HEK293 (cell line): Measurements from ENCODE around the gene ZNF33B.

ENCODE experiments used
- CTCF ChIA-PET: fragments of 350-600 bp; formaldehyde crosslinking; extraction: SDS; loops from one replicate; lab custom pipeline; 2021; ENCODE audit warnings: antibody characterized with exemption; lab: Yijun Ruan, JAX
- POLR2A ChIA-PET: fragments of 300-600 bp; formaldehyde crosslinking; extraction: SDS; loops from one replicate; lab custom pipeline; 2020; ENCODE audit warnings: antibody characterized with exemption, inconsistent platforms; lab: Yijun Ruan, JAX
- H3K27ac ChIP-seq: fragments of 200-500 bp; sonication (Bioruptor generic); 2 replicates; pipeline ENCODE4 v1.5.1; 2014; ENCODE audit warnings: low read depth, low read length, control low read depth, inconsistent platforms; ENCODE audit errors: extremely low read depth
- H3K36me3 ChIP-seq, 2 experiments: fragments of 200-500 bp in 1 of 2; sonication (Bioruptor generic) in 1 of 2; 1 replicate in 1 of 2; 2 replicates in 1 of 2; pipeline ENCODE4 v1.5.1; 2014 to 2017; ENCODE audit warnings: inconsistent platforms in 2 of 2, low read length in 2 of 2; ENCODE audit not compliant: control insufficient read depth in 2 of 2, insufficient read depth in 1 of 2
- H3K4me1 ChIP-seq: fragments of 200-500 bp; sonication (Bioruptor generic); 2 replicates; pipeline ENCODE4 v1.5.1; 2014; ENCODE audit warnings: mild to moderate bottlenecking, low read length, inconsistent platforms; ENCODE audit not compliant: control insufficient read depth, insufficient read depth
- H3K4me3 ChIP-seq: 2 replicates; pipeline ENCODE4 v1.5.1; 2011; ENCODE audit warnings: low read depth, mild to moderate bottlenecking, control low read depth, low read length, moderate library complexity
- H3K9me3 ChIP-seq: fragments of 200-500 bp; sonication (Bioruptor generic); 2 replicates; pipeline ENCODE4 v1.5.1; 2014; ENCODE audit warnings: low read depth, low read length, inconsistent platforms; ENCODE audit not compliant: control insufficient read depth, insufficient read depth
- BCL11B ChIP-seq: fragments of 450-650 bp; formaldehyde crosslinking; IDR thresholded peaks from 2 replicates; pipeline ENCODE4 v1.5.1; 2016; ENCODE audit warnings: low read depth, missing biosample characterization, missing genetic modification characterization
- SP3 ChIP-seq: fragments of 450-650 bp; formaldehyde crosslinking; IDR thresholded peaks from 2 replicates; pipeline ENCODE4 v1.5.1; 2016; ENCODE audit warnings: missing biosample characterization, missing genetic modification characterization
- ZFP37 ChIP-seq: fragments of 450-650 bp; formaldehyde crosslinking; IDR thresholded peaks from 2 replicates; pipeline ENCODE4 v1.5.1; 2016; ENCODE audit warnings: missing biosample characterization, missing genetic modification characterization
- ZNF121 ChIP-seq: fragments of 450-650 bp; formaldehyde crosslinking; IDR thresholded peaks from 2 replicates; pipeline ENCODE4 v1.5.1; 2016; ENCODE audit warnings: missing biosample characterization, missing genetic modification characterization
- ZNF146 ChIP-seq: fragments of 450-650 bp; formaldehyde crosslinking; IDR thresholded peaks from 2 replicates; pipeline ENCODE4 v1.5.1; 2016; ENCODE audit warnings: missing biosample characterization, missing genetic modification characterization
- ZNF157 ChIP-seq: fragments of 450-650 bp; formaldehyde crosslinking; IDR thresholded peaks from 2 replicates; pipeline ENCODE4 v1.5.1; 2016; ENCODE audit warnings: missing biosample characterization, missing genetic modification characterization
- ZNF174 ChIP-seq: fragments of 450-650 bp; formaldehyde crosslinking; IDR thresholded peaks from 2 replicates; pipeline ENCODE4 v1.5.0; 2017; ENCODE audit warnings: missing biosample characterization, mild to moderate bottlenecking, missing genetic modification characterization
- ZNF175 ChIP-seq: fragments of 450-650 bp; formaldehyde crosslinking; IDR thresholded peaks from 2 replicates; pipeline ENCODE4 v1.5.1; 2016; ENCODE audit warnings: missing biosample characterization, missing genetic modification characterization
- ZNF24 ChIP-seq: fragments of 450-650 bp; formaldehyde crosslinking; IDR thresholded peaks from 2 replicates; pipeline ENCODE4 v1.5.1; 2016; ENCODE audit warnings: missing biosample characterization, missing genetic modification characterization
- ZNF354C ChIP-seq: fragments of 450-650 bp; formaldehyde crosslinking; IDR thresholded peaks from 2 replicates; pipeline ENCODE4 v1.5.1; 2016; ENCODE audit warnings: missing biosample characterization, missing genetic modification characterization, low read depth, borderline replicate concordance
- ZNF48 ChIP-seq: fragments of 450-650 bp; formaldehyde crosslinking; IDR thresholded peaks from 2 replicates; pipeline ENCODE4 v1.5.1; 2016; ENCODE audit warnings: missing biosample characterization, missing genetic modification characterization
- ZNF571 ChIP-seq: fragments of 450-650 bp; formaldehyde crosslinking; IDR thresholded peaks from 2 replicates; pipeline ENCODE4 v1.5.0; 2017; ENCODE audit warnings: missing biosample characterization, missing genetic modification characterization
- ZNF600 ChIP-seq: fragments of 450-650 bp; formaldehyde crosslinking; IDR thresholded peaks from 2 replicates; pipeline ENCODE4 v1.5.1; 2016; ENCODE audit warnings: missing biosample characterization, missing genetic modification characterization
- ZNF654 ChIP-seq: fragments of 450-650 bp; formaldehyde crosslinking; IDR thresholded peaks from 2 replicates; pipeline ENCODE4 v1.5.1; 2016; ENCODE audit warnings: low read depth, missing biosample characterization, missing genetic modification characterization
- ZNF76 ChIP-seq: fragments of 450-650 bp; formaldehyde crosslinking; IDR thresholded peaks from 2 replicates; pipeline ENCODE4; 2016; ENCODE audit warnings: low read depth, missing biosample characterization, missing genetic modification characterization, borderline replicate concordance
- TF ChIP-seq, protein P1 (sequence below): fragments of 450-650 bp; formaldehyde crosslinking; IDR thresholded peaks from 2 replicates; pipeline ENCODE4 v1.5.1; 2016; ENCODE audit warnings: missing biosample characterization, missing genetic modification characterization, borderline replicate concordance
- TF ChIP-seq, protein P2 (sequence below): fragments of 450-650 bp; formaldehyde crosslinking; IDR thresholded peaks from 2 replicates; pipeline ENCODE4 v1.5.1; 2016; ENCODE audit warnings: missing biosample characterization, missing genetic modification characterization
- TF ChIP-seq, protein P3 (sequence below): fragments of 450-650 bp; formaldehyde crosslinking; conservative IDR thresholded peaks from 2 replicates; pipeline ENCODE4 v1.5.1; 2016; ENCODE audit warnings: low read depth, missing biosample characterization, missing genetic modification characterization
- TF ChIP-seq, protein P4 (sequence below): fragments of 450-650 bp; formaldehyde crosslinking; IDR thresholded peaks from 2 replicates; pipeline ENCODE4 v1.5.1; 2016; ENCODE audit warnings: missing biosample characterization, missing genetic modification characterization
- TF ChIP-seq, protein P5 (sequence below): fragments of 450-650 bp; formaldehyde crosslinking; IDR thresholded peaks from 2 replicates; pipeline ENCODE4 v1.5.1; 2016; ENCODE audit warnings: missing biosample characterization, missing genetic modification characterization

Gene ZNF33B

DNA sequence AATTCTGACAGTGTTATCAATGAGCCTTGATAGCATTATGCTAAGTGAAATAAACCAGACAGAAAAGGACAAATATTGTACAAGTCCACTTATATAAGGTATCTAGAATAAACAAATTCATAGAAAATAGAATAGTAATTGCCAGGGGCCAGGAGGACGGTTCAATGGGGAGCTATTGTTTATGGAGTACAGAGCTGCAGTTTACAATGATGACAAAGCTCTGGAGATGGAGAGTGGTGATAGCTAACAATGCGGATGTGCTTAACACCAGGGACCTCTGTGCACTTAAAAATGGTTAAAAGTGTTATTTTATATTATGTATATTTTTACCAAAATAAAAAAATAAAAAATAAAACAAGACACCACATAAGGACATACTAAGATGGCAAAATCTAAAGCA lies 46.1 kb upstream of the ZNF33B start (continued):
- TF ChIP-seq, protein P1, sequence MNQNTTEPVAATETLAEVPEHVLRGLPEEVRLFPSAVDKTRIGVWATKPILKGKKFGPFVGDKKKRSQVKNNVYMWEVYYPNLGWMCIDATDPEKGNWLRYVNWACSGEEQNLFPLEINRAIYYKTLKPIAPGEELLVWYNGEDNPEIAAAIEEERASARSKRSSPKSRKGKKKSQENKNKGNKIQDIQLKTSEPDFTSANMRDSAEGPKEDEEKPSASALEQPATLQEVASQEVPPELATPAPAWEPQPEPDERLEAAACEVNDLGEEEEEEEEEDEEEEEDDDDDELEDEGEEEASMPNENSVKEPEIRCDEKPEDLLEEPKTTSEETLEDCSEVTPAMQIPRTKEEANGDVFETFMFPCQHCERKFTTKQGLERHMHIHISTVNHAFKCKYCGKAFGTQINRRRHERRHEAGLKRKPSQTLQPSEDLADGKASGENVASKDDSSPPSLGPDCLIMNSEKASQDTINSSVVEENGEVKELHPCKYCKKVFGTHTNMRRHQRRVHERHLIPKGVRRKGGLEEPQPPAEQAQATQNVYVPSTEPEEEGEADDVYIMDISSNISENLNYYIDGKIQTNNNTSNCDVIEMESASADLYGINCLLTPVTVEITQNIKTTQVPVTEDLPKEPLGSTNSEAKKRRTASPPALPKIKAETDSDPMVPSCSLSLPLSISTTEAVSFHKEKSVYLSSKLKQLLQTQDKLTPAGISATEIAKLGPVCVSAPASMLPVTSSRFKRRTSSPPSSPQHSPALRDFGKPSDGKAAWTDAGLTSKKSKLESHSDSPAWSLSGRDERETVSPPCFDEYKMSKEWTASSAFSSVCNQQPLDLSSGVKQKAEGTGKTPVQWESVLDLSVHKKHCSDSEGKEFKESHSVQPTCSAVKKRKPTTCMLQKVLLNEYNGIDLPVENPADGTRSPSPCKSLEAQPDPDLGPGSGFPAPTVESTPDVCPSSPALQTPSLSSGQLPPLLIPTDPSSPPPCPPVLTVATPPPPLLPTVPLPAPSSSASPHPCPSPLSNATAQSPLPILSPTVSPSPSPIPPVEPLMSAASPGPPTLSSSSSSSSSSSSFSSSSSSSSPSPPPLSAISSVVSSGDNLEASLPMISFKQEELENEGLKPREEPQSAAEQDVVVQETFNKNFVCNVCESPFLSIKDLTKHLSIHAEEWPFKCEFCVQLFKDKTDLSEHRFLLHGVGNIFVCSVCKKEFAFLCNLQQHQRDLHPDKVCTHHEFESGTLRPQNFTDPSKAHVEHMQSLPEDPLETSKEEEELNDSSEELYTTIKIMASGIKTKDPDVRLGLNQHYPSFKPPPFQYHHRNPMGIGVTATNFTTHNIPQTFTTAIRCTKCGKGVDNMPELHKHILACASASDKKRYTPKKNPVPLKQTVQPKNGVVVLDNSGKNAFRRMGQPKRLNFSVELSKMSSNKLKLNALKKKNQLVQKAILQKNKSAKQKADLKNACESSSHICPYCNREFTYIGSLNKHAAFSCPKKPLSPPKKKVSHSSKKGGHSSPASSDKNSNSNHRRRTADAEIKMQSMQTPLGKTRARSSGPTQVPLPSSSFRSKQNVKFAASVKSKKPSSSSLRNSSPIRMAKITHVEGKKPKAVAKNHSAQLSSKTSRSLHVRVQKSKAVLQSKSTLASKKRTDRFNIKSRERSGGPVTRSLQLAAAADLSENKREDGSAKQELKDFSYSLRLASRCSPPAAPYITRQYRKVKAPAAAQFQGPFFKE (tag by site-specific recombination), result no peak
- no peak for TF ChIP-seq ZNF146
- TF ChIP-seq, protein P2, sequence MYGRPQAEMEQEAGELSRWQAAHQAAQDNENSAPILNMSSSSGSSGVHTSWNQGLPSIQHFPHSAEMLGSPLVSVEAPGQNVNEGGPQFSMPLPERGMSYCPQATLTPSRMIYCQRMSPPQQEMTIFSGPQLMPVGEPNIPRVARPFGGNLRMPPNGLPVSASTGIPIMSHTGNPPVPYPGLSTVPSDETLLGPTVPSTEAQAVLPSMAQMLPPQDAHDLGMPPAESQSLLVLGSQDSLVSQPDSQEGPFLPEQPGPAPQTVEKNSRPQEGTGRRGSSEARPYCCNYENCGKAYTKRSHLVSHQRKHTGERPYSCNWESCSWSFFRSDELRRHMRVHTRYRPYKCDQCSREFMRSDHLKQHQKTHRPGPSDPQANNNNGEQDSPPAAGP (tag by site-specific recombination), result no peak
- no peak for TF ChIP-seq ZNF175 (tag by site-specific recombination)
- TF ChIP-seq, protein P3, sequence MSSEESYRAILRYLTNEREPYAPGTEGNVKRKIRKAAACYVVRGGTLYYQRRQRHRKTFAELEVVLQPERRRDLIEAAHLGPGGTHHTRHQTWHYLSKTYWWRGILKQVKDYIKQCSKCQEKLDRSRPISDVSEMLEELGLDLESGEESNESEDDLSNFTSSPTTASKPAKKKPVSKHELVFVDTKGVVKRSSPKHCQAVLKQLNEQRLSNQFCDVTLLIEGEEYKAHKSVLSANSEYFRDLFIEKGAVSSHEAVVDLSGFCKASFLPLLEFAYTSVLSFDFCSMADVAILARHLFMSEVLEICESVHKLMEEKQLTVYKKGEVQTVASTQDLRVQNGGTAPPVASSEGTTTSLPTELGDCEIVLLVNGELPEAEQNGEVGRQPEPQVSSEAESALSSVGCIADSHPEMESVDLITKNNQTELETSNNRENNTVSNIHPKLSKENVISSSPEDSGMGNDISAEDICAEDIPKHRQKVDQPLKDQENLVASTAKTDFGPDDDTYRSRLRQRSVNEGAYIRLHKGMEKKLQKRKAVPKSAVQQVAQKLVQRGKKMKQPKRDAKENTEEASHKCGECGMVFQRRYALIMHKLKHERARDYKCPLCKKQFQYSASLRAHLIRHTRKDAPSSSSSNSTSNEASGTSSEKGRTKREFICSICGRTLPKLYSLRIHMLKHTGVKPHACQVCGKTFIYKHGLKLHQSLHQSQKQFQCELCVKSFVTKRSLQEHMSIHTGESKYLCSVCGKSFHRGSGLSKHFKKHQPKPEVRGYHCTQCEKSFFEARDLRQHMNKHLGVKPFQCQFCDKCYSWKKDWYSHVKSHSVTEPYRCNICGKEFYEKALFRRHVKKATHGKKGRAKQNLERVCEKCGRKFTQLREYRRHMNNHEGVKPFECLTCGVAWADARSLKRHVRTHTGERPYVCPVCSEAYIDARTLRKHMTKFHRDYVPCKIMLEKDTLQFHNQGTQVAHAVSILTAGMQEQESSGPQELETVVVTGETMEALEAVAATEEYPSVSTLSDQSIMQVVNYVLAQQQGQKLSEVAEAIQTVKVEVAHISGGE, result no peak
- TF ChIP-seq ZNF571 (tag by site-specific recombination), result no peak
- TF ChIP-seq, protein P4, sequence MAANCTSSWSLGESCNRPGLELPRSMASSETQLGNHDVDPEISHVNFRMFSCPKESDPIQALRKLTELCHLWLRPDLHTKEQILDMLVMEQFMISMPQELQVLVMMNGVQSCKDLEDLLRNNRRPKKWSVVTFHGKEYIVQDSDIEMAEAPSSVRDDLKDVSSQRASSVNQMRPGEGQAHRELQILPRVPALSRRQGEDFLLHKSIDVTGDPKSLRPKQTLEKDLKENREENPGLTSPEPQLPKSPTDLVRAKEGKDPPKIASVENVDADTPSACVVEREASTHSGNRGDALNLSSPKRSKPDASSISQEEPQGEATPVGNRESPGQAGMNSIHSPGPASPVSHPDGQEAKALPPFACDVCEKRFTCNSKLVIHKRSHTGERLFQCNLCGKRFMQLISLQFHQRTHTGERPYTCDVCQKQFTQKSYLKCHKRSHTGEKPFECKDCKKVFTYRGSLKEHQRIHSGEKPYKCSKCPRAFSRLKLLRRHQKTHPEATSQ (tag by site-specific recombination), result no peak

DNA sequence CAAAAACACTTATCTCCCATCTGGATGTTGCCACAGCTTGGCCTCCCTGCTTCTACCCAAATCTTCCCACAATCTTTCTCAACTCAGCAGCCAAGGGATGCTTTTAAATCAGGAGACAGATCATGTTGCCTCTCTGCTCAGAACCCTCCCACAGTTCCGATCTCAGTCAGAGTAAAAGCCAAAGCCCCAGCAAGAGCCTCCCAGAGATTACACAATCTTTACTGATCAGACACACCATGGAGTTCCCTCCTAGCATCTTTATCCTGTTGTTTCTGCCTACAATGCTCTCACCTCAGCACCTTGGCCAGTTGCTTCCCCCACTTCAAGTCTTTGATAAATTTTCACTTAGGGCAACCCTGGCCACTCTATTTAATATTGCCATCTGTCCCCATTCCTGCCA lies 41.9 kb upstream of the ZNF33B start:
- Histone ChIP-seq H3K4me1 (no peaks in the 10 kb centered on the region), H3K4me3 (no peak overlapping the region), H3K36me3 (no peaks in the 10 kb centered on the region), H3K9me3 (no peaks in the 10 kb centered on the region), H3K27ac (no peak overlapping the region)
- ChIA-PET POLR2A (no interaction called here), CTCF (no interaction called here)
- TF ChIP-seq ZNF76 (tag by site-specific recombination) (no peak), ZNF600 (tag by site-specific recombination) (no peak), ZNF121 (tag by site-specific recombination) (no peak), ZNF354C (tag by site-specific recombination) (no peak), ZNF157 (no peak), ZFP37 (tag by site-specific recombination) (no peak), BCL11B (no peak), ZNF48 (tag by site-specific recombination) (no peak), ZNF654 (tag by site-specific recombination) (no peak), ZNF174 (tag by site-specific recombination) (no peak), ZNF24 (tag by site-specific recombination) (no peak), SP3 (tag by site-specific recombination) (no peak)
- TF ChIP-seq, protein P3, result no peak
- TF ChIP-seq, protein P5, sequence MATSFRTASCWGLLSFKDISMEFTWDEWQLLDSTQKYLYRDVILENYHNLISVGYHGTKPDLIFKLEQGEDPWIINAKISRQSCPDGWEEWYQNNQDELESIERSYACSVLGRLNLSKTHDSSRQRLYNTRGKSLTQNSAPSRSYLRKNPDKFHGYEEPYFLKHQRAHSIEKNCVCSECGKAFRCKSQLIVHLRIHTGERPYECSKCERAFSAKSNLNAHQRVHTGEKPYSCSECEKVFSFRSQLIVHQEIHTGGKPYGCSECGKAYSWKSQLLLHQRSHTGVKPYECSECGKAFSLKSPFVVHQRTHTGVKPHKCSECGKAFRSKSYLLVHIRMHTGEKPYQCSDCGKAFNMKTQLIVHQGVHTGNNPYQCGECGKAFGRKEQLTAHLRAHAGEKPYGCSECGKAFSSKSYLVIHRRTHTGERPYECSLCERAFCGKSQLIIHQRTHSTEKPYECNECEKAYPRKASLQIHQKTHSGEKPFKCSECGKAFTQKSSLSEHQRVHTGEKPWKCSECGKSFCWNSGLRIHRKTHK, result no peak
